SKM-1 (cell line): ENCODE data around the gene SMYD2.
"Not testable (repeated sequence)": the region's sequence is repeated elsewhere in the genome, so short reads cannot be mapped to it uniquely, and the experiment has no call there.

Experiments
- DNase-seq: peaks from one replicate; lab custom pipeline; 2025; ENCODE audit not compliant: unreplicated experiment; lab: John Stamatoyannopoulos, UW

Gene SMYD2

DNA sequence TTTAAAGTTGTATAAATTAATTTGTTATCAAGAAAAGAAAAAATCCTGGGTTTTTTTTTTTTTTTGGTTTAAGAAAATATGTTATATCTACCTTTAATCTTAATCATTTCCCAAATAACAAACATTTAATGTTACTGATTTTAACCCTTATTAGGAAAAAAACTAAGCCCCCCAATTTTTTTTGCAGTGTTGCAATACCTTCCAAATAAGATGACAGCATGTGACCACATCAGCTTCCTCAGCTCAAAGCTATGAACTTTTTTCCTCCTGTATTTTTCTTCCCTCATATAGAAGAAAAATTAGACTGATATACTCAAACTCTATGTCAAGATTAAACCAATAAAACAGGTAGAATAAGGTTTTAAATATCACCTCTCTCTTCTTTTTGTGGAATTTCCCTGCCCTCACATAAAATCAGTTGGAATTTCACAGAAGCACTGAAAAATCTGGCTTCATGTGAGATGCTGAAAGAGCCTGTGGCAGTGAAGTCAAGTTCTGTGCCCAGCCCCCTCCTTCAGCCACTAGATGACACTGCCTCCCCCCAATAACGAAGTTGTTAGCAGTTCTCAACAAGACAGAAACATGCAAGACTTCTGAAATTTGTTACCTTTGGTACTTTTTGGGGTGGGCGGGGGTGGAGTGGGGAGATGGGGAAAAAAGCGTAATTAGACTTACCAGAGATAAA is 9.6 kb upstream of the SMYD2 start:
- DNase-seq, result no peak

DNA sequence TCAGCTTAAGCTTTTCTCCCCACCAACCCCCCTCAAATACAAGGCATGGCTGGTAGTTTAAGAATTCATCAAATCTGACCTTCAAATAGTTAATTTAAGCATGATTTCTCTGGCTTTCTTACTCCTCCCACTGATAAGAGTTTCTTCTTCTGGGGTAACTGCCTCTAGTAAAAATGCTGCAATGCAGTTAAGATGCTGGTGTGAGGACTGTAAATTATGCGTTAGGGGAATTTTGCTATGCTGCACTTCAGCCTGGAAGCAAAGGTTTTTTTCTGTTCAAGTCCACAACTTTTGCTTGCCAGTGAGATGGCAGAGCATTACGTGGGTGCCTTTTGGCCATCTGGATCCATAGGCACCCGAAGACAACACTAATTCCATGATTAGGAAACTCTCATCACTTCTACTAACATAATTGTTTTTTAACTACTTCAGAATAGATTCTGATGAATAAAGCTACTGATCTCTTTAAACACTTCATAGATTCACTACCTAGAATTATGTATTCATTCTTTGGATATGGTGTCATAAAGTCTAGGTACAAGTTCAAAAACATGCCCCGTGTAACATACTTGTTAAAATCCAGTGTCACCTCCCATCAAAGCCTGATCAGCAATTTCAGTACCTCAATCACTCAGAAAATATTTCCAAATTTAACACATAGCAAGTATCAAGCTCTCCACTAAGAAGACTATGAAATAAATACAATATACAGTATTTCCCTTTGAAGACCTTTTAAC is 8.8 kb upstream of the SMYD2 start:
- DNase-seq, result no peak

DNA sequence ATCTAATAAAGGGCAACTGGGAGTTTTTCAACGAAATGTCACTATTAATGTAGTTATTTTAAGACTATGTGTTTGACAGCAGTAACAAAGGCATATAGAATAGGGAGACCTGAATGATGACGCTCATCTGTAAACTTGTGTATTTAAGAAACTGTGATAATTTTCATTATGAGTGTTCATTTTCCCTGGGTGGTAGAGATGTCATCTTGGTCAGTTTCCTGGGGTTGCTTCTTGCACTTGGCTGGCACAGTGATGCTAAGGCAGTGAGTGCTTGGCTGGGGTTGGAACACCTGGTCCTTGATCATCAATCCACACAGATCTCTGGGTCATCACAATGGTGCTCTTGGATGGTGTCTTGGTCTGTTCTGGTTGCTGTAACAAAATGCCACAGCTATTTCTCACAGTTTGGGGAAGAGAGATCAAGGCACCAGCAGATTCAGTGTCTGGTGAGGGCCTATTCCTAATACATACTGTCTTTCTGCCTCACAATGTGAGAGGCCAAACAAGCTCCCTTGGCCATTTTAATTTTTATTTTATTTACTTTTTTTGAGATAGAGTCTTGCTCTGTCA is 7.9 kb upstream of the SMYD2 start:
- DNase-seq, result no peak

- not testable (repeated sequence) for DNase-seq
These were observed 5.3 kb upstream of the SMYD2 start for GRCh38 chr1:214275700-214276099.

- no peak for DNase-seq
These were observed 4.2 kb upstream of the SMYD2 start for GRCh38 chr1:214276786-214277185.

DNA sequence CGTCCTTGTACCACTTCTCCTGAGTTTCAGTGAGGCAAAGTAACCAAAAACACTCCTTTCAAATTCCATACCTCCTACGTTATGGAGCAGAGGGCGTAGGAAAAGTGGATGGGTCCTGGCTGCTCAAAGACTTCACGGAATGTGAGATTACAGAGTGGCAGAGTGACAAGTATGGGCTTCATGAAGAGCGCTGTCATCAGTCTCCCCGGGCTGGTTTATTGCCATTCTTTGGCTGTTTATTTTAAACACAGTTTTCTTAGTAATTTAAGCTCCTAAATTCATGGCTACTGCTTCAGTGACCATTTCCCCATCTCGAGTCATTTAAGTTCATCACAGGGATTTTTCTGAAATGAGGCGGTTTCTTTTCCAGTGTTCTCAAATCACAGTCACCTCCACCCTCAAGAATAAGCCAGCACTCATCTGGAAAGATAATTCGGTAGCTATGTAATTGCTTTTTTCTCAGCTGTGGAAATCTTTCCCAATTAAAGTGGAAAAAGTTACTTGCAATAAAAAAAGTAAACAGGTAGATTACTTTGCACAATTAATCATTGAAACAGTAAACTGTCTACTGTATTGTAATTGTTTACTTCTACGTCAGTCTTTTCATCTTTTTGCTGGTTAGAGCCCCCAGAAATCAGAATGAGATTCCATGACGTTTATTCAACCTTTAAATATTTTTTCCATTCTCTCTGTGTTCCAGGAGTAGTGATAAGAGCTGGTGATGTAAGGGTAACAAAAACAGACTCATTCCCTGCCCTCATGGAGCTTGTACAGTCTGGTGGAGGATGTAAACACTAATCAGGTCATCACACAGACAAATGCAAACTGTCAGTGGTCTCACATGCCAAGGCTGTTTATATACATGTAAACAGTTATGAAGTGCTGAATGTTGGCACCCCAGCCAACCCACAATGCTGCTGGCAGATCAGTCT is 3.0 kb upstream of the SMYD2 start:
- DNase-seq, result no peak

DNA sequence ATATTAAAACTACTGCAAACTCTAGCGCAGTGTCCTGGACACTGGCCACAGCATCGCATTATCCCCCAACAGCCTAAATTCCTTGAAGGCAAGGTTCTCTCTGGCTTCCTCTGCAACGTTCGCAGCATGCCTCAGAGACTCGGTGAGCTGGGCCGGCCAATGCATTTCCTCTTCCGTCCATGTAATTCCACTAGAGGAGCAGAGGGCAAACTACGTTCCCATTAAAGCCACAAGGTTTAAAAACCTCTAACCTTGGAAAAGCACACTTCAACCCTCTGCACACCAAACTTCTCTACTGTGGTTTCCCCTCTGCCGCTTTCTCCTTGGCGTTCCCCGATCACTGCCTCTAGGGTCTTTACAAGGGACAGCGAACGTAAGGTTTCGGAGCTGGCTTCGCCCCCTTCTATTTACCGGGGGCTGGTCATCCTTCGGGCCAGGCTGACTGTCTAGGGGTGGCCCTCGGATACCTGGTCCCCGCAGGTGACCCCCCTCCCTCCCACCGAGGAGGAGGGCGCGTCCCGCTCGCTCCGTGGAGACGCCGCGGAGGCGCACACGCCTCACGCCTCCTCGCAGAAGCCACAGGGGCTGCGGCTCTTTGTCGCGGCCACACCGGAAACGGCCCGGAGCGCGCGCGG is 456 bp upstream of the SMYD2 start:
- peak; percentile 62 for DNase-seq

DNA sequence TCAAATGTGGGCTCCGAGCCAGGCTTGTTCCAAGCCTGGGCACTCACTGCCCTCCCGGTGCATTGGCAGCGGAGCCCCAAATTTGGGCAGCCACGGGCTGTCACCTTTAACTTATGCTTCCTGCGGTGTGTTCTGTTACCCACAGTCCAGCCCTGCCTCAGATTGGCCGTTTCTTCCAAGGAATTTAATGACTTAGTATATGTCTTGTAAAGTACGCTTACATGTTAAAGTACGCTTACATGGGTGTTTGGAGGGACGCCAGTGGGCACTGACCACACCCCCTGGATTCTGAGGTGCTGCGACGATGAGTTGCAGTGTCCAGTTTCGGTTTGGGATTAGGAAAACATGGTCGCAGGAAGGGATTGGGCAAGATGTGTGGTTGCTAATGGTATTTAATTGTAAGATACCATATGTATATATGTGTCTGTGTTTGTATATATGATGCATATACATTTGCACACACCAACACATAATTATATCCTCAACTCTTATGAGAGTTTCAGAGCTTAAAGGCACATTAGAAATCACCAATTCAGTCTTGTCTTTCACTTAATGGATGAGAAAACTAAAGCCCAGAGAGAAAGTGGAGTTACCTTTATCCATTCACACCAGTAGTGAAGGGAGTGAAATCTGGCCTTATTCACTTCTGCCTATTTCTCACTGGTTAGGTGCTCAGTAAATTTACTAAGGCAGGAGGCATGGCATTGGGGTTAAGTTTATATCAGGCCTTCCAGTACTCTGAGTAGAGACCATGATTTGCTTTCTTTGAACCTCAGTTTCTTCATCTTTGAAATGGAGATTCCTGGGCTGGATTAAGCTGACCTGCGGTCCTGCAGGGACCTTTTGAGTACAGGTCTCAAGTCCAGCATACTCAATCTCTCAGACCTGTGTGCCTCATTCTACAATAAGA is 1.0 kb downstream of the SMYD2 start:
- no peak for DNase-seq

- no peak for DNase-seq
These were observed 1.8 kb downstream of the SMYD2 start for GRCh38 chr1:214282630-214283242.

DNA sequence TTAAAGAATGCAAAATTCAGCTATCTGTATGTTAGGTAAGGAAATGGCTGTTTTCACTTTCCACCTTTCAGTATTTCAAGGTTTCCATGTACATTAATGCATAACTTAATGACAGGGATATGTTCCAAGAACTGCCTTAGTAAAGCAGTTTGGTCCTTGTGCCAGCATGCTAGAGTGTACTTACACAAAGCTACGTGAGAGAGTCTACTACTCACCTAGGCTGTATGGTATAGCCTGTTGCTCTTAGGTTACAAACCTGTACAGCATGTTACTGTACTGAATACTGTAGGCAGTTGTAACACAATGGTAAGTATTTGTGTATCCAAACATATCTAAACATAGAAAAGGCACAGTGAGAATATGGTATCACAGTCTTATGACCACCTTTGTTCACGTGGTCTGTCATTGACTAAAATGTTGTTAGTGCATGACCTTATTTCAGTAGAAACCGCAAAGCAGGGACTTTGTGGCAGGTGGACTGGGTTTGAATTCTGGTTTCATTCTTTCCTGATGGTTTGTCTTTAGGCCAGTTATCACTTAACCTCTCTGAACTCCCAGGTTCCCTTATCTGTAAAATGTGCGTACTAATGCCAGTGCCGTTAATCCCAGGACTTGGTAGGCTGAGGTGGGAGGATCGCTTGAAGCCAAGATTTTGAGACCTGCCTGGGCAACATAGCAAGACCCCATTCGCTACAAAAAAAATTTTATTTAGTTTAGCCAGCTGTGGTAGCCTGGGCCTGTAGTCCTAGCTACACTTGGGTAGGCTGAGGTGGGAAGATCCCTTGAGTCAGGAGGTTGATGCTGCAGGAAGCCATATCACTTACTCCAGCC is 4.9 kb downstream of the SMYD2 start:
- DNase-seq, result no peak

DNA sequence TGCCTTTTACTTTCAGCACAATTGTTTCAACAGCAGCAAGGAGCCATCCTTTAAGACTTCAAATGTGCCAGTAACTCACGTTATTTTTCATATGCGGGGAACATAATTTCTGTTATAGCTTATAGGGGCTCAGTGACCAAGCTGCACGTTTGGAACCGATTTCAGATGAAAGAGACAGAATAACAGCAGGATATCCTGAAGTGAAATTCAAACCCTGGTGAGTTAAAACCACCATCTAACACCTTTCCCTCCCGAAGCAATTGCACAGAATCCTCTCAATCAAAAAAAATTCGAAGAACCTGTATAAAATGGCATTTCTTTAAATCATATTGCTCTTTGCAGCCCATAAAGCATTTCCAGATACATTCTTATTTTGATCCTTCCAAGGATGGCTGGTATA is 6.9 kb downstream of the SMYD2 start:
- no peak for DNase-seq

DNA sequence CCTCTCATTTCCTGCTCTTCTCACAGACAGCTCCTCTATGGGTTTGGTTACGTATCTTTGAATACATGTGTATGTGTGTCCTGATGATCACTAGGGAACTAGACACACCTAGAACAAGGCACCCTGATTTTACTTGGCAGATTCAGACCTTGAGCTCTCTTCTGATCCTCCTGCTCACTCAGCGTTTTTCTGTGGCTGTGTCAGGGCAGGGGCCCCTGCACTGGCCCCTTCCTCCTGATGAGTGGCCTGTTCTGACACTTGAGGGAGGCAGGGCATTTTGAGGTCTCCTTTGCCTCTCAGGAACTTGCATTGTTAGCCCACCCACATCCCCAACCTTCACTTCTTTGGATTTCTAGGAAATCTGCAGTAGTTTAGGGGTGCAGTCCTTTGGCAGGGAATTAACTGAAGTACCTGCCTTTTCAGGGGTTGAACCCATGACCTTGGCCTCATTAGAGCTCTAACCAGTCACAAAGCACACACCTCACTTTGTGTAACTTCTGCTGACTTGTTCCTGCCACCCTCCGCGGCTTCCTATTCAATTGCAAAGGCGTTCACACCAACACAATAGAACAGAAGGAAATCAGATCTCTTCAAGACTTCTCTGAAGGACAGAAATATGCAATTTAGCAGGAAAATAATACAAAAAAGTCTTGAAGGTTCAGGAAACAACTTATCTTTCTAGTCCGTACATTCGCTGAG is 8.8 kb downstream of the SMYD2 start:
- DNase-seq, result no peak

DNA sequence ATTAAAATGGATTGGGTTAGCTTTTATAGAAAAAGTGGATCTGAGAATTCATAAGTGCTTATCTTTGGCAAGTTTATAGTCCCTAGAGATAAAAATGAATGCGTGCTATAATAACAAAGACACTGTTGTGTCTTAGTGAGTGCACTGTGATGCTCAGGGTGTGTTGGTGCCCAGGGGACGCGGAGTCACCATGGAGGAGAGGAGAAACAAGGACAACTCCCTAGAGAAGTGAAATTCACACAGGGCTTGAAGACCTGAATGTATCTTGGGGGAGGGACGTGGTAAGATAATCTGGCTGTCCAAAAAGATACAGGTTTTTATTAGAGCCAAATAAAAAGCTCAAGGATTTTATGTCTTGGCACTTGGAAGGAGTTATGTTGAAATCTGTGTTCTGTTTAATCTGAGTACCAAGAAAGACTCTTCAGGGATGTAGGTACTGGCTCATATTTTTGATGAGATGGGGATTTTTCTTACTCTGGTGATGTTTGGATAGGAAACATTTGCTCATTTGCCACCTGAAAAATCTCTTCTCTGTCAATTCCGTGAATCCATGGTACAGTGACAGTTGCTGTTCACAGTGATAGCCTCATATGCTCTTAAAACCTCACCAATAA is 9.6 kb downstream of the SMYD2 start:
- DNase-seq, result no peak

DNA sequence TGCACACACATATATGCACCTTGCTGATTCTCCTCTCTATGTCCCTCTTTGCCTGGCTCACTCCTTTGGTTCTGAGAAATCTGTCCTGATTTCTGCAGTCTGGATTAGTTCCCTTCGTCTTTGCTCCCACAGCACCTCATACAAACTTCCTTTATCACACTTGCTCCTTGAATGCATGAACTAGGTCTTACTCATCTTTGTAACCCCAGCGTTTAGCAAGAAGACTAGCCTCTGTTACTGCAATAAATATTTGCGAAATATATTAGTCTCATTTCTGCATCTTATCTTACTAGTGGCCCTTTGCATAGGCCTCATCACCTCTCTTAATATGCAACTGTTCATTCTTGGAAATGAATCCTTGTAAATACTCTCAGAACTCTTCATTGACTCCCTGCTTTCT is 11.4 kb downstream of the SMYD2 start:
- DNase-seq, result peak; percentile 58

DNA sequence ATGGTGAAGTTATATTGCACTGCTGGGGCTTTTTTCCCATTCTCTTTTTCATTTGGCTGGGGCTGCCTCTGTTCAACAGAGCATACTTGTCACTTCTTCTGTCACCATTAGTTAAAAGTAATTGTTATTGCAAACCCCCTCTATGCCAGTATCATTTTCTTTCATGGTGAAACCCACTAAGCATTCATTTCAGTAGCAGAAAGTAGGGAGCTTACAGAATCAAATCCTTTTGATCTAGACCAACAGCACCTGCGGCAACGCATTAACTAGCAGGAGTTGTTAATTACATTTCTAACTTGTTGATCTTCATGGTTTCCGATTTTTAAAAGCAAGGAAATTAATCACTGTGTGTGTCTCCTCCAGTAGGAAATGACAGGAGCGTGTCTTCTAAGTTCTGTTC is 15.0 kb downstream of the SMYD2 start:
- DNase-seq, result no peak

DNA sequence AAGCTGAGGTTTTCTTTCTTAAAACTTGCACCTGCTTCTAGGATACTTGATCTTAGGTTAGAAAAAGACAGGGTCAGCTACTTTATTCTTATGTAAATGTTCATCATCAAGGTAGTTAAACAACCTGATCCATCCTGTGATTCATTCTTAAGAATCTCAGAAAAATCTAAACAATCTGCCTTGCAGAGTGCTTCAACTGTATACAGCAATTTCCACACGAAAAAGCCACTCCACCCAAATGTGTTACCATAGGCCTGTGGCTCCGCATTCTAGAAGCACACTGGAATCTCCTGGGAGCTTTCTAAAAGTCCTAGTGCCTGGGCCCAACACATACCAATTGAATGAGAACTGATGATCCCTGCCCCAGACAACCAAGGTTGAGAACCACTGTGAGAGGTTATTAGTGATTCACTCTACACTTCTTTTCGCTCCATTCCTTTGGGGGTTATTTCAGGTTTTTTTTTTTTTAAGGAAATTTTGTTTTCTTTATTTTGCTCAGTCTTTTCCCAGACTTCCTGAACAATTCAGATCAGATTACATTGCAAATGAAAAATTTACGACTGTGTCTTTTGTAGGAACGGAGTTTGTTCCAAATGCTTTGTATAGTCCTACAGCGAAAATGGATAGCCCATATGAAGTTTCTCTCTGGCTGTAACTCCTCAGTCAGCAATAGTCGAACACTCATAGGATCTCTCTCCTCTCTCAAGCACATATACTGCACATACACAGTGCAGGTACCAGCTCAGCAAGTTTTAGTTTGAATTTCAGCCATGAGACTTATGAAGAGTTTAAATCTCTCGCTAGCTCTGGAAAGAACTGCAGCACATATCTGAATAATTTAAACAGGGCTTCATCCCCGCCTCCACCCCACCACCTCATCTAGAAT is 16.1 kb downstream of the SMYD2 start:
- DNase-seq, result no peak
